GM21825 (cell line): ENCODE results near the gene NOL4L.
"Not testable (repeated sequence)": the region's sequence is repeated elsewhere in the genome, so short reads cannot be mapped to it uniquely, and the experiment has no call there.

ENCODE experiments used
- ATAC-seq: cut with Tn5 transposase; IDR thresholded peaks from one replicate; pipeline ENCODE4 v1.9.1; 2021; ENCODE audit warnings: mild to moderate bottlenecking, moderate library complexity; ENCODE audit not compliant: unreplicated experiment

NOL4L gene

DNA sequence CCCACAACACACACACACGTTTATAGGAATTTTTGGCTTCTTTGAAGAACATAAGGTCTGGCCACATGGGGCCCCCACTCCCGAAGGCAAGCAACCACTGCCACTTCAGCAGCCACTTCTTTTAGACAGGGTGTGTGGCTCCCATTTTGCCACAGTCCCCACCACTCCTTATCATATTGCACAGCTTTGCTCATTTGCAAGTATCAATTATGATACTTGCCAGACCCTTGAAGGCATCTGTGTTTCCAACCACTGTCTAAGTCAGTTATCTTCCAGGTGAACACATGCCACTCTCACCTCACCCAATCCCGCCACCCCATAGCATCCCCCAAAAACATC, 73.1 kb downstream of the NOL4L start:
- ATAC-seq: no peak

GRCh38 chr20:32511358-32512046, 73.6 kb downstream of the NOL4L start:
- ATAC-seq: no peak

- ATAC-seq: no peak
Observed at GRCh38 chr20:32510601-32511357, 74.4 kb downstream of the NOL4L start.

DNA sequence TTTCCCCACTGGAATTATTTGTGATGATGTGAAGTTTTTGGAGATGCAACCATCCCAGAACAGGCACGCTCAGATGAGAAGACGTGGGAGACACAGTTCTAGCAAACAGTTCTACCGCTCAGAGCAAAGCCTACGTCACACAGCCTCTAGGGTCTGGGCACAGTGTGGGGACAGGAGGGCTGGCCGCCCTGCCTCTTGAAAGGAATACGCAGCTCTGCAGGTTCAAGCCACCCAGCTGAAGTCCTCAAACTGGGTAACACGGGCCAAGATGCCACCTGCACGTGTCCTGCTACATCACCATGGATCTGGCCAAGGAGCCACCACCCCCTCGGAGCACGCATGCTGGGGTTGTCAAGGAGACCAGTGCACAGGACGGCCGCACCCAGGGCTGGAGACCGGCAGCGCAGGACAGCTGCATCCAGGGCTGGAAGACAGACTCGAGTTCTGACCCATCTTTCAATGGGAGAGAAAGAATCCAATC, 75.0 kb downstream of the NOL4L start:
- no peak for ATAC-seq

GRCh38 chr20:32509639-32510066, 75.5 kb downstream of the NOL4L start:
- no peak for ATAC-seq

GRCh38 chr20:32508775-32509119, 76.4 kb downstream of the NOL4L start:
- ATAC-seq: no peak

DNA sequence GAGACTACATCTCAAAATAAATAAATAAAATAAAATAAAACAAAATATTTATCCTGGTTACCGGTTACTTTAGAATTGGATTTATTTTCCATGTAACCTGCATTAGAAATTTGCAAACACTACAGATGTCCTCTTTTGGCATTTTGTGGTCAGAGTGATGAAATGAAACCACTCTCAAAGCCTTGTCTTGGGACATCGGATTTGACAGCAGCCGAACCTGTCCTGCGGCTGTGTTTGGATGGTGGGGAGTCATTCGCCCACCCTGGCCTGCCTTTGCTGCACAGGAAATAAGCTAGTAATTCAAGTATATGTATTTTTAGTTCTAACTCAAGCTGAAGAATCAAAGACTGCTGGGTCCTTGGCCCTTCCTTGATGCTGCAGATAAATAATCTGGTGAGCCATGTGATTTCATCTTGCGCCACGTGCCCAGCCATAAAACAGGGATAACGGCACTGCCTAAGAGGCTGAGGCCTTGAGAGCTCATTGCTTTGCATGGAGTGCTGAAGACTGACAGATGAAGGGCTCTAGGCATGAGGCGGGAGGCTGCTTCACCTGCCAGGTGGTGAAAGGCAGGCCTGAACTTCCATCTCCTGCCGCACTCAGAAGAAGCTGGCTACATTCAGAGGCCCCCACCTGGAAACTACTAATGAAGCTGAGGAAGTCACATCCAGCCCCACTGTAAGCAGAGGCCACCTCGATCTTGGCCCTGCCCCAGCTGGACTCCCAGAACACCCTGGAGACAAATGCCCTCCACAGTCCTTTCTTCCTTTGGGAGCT, 76.9 kb downstream of the NOL4L start:
- ATAC-seq: no peak

DNA sequence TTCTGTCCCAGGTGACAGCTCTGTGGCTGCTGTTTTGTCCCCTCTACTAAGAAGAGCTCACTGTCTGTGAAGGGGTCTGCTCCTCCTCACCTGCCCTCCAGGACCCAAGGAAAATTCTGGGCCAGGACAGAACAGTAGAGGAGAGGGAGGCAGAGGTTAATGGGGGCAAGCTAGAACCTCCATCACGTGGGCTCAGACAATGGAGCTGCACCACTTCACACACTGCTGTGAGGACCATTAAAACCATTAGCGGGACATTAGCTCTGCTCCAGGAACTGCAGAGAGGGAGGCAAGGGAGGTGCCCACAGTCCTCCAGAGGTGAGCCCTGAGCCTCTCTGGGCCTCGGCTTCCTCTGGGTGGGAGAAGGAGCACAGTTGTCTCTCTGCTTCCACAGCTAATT, 78.4 kb downstream of the NOL4L start:
- no peak for ATAC-seq

GRCh38 chr20:32505723-32506473, 79.2 kb downstream of the NOL4L start:
- no peak for ATAC-seq

GRCh38 chr20:32501709-32502108, 83.4 kb downstream of the NOL4L start:
- no peak for ATAC-seq

DNA sequence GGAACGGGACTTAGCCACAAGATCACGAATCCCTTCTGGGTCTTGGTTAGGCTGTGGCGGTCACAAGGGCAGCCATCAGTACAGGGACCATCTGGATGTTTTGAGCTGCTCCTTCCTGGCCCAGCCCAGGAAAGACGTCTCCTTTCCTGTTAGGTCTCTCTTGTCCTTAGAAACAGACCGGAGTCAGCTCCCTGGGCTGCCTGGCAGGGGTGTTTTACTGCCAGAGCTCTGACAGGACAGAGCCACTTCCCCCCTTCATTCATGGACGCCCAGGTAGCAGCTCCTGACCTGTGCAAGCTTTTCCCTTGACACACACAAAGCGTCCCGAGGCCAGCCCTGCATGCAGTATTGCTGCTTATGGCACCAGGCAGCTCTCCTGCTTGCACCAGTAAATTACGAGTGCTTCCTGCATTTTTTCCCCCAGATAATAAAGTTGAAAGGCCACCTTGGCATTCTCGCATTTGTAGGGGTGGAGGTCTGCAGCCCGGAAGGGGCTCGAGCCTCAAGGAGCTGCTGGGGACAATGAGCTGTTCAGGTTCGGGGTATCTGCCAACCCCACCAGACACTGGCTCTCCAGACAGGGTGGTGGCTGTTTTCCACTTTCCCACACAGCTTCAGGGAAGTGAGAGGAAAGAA, 87.4 kb downstream of the NOL4L start:
- no peak for ATAC-seq

DNA sequence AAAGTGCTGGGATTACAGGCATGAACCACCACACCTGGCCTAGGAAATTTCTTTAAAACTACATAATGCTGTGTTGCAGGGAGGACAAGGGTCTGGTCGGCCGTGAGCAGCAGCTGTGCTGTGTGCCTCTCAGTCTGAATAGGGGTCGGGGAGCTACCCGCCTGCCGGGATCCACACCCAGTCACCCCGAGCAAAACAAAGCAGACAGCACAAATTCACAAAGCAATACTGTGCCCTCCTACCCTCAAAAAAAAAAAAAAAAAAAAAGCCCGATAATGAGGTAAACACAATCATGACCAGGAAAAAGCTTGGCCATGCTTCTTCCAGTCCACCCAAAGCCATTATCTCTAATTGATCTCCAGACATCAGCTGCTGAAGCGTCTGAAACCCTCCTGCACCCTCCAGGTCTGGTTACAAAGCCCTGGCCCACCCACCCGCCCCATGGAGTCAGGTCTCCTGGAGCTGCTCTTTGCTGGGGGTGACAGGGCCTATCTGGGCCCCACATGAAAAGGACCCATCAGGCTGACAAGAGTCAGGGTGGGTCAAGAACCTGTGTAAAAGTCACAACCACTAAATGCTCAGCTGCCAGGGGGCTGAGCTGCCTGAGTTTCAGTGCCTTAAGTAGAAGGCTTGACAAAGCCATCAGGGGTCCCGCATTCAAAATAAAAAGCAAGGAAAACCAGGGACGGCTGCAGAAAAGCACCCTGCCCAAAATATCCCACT, 88.2 kb downstream of the NOL4L start:
- ATAC-seq: no peak

DNA sequence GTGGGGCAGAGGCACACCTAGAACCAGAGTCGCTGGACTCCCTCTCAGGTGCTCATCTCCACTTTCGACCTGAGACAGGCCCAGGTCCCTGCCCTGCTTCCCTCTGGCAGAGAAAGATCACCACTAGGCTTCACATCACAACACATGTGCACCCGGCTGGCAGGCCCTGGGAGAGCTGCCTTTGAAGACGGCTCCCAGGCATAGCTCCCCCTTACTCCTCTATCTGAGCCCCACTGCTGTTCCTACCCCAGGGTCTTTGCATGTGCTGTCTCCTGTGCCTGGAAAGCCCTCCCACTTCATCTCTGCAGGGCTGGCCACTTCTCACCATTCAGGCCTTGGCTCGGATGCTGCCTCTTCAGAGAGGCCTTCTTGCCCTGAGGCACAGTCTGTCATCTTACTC, 89.2 kb downstream of the NOL4L start:
- no peak for ATAC-seq

DNA sequence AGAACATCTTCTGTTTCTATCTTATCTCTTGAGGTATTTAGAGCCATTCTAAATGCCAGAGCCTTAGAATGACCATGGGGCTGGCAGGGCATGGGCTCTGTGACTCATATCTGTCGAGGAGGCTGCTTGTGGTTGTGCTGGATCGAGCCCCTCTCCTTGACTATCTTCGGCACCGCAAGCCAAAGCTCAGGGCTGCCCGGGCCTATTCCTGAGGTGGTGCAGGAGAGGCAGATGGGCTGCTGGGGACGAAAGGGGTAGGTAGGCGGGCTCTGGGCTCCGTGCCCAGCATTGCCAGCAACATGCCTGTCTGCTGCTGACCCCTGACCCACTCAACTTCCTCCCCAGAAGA, 89.9 kb downstream of the NOL4L start:
- no peak for ATAC-seq

GRCh38 chr20:32494483-32495216, 90.5 kb downstream of the NOL4L start:
- no peak for ATAC-seq

DNA sequence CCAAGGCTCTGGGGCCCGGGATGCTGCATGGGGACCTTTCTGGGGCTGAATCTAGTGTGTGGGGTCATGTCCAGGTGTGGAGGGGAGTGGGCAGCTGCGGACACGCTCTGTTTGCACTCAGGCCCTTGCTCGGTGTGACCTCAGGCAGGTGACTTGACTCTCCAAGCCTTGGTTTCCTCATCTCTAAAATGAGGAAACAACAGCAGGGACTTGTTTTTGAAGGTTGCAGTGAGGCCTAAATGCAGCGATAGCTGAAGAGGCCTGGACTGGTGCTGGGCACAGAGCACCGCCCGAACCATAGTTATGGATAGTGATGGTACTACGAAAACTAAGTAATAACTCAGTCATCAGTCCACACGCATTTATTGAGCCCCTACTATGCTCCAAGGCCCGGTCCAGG, 91.8 kb downstream of the NOL4L start:
- ATAC-seq: no peak

DNA sequence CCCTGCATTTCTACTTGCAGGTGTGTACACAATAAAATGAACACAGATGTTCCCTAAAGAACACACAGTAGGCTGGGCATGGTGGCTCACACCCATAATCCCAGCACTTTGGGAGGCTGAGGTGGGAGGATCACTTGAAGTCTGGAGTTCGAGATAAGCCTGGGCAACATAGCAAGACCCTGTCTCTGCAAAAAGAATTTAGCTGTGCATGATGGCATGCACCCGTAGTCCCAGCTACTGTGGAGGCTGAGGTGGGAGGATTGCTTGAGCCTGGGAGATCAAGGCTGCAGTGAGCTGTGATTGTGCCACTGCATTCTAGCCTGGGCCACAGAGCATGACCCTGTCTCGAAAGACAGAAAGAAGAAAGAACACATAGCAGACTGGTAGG, 93.4 kb downstream of the NOL4L start:
- not testable (repeated sequence) for ATAC-seq

DNA sequence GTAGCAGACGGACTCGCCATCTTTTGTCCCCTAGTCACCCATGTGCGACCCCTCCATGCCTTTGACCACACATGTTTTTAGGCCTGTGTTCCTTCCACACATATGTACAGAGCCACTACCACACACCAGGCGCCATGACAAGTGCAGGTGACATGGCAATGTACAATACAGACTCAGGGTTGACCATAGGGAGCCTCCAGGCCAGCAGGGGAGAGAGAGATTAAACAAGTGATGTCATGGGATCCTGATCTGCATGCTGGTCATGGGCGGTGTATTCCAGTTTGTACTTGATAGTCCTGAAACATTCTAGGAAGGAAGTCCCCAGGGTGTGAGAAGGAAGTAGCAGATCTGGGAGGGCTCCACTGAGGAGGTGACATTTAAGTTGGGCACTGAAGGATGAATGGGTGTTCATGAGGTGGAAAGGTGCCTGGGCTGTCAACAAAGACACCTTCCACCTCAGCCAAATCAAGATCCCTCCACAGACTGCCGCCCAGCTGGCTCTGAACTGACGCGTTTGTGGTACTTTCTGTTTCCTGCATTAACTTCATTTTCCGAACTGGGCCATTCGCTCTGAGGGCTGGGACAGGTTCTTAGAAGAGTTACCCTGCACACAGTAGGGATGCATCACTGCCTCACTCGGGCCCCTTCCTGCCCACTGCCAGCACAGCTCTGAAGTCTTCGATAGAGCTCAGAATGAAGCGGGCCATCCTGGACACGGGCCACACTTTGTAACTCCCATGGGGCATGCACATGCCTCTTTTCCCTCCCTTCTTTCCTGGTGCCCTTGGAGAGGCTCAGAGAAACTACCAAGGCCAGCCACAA, 94.0 kb downstream of the NOL4L start:
- ATAC-seq: no peak
